GM12878 (cell line): ENCODE results near the gene EGFL8.

ENCODE experiments used
- EZH2 ChIP-seq: IDR thresholded peaks from 2 replicates; pipeline ENCODE4 v1.6.1; 2012; ENCODE audit warnings: low read depth, mild to moderate bottlenecking, control low read depth, inconsistent platforms, low read length, borderline replicate concordance; ENCODE audit not compliant: control insufficient read depth
- NR2C2 ChIP-seq: IDR thresholded peaks from 2 replicates; pipeline ENCODE4 v1.6.1; 2011; ENCODE audit warnings: borderline replicate concordance, low read depth; ENCODE audit not compliant: control insufficient read depth, insufficient read length
- POLR2A ChIP-seq: IDR thresholded peaks from 2 replicates; pipeline ENCODE4 v1.6.1; 2011; ENCODE audit warnings: low read depth, mild to moderate bottlenecking, low read length
- SP1 ChIP-seq: IDR thresholded peaks from one replicate; pipeline ENCODE4 v1.6.1; 2011; ENCODE audit warnings: low read depth, low read length
- TAF1 ChIP-seq: IDR thresholded peaks from 2 replicates; pipeline ENCODE4 v1.6.1; 2011; ENCODE audit warnings: mild to moderate bottlenecking, low read depth, low read length, borderline replicate concordance
- ZNF274 ChIP-seq: IDR thresholded peaks from one replicate; pipeline ENCODE4 v1.8.0; 2011; ENCODE audit not compliant: insufficient read length, insufficient read depth
- TF ChIP-seq, protein P1 (sequence below), 3 experiments: IDR thresholded peaks in 2 of 3; conservative IDR thresholded peaks in 1 of 3; 2 replicates each; pipeline ENCODE4 v1.5.1; 2011; ENCODE audit warnings: low read depth in 3 of 3, low read length in 3 of 3, mild to moderate bottlenecking in 3 of 3, control low read depth in 2 of 3, moderate library complexity in 2 of 3, inconsistent platforms in 1 of 3, mixed read lengths in 1 of 3; ENCODE audit not compliant: control insufficient read depth in 2 of 3, insufficient read depth in 1 of 3; ENCODE audit errors: extremely low read depth in 1 of 3

DNA sequence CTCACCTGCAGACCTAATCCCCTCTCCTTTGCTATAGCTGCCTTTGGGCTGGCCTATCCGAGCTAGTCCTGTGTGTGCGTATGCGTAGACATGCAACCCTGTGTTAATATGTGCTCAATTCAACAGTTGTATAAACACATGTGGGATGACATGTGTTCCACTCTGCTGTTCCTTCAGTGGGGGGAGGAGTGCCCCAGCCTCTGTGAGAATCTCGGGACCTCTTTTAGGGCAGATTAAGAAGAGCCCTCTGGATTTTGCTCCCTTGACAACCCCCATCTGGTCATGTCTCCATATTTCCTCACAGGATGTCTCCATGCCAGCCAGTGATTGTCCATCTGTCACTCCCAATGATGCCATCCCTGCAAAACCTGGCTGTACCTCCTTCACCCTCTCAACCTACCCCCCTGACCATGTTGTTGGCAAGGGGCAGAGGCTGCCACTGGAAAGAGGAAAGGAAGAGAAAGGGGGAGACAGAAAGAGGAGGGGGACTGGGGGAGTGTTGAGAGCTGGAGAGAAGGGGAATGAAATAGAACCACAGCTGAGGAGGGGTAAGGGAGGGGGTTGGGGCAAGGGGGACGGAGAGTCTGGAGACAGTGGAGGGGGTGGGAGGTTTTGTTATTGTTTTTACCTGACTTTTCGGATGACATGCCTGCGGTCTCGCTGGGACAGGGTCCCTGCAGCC, 13.1 kb upstream of the EGFL8 start:
- TF ChIP-seq POLR2A = no peak
- TF ChIP-seq SP1 = no peak
- TF ChIP-seq, protein P1, sequence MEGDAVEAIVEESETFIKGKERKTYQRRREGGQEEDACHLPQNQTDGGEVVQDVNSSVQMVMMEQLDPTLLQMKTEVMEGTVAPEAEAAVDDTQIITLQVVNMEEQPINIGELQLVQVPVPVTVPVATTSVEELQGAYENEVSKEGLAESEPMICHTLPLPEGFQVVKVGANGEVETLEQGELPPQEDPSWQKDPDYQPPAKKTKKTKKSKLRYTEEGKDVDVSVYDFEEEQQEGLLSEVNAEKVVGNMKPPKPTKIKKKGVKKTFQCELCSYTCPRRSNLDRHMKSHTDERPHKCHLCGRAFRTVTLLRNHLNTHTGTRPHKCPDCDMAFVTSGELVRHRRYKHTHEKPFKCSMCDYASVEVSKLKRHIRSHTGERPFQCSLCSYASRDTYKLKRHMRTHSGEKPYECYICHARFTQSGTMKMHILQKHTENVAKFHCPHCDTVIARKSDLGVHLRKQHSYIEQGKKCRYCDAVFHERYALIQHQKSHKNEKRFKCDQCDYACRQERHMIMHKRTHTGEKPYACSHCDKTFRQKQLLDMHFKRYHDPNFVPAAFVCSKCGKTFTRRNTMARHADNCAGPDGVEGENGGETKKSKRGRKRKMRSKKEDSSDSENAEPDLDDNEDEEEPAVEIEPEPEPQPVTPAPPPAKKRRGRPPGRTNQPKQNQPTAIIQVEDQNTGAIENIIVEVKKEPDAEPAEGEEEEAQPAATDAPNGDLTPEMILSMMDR (IDR thresholded peaks at IDR 0.05 in 2 of 3, conservative IDR thresholded peaks at IDR 0.05 in 1 of 3; ENCODE audit: control insufficient read depth in 2 of 3, extremely low read depth in 1 of 3, insufficient read depth in 1 of 3, low read depth in 3 of 3, low read length in 3 of 3) = no peak
- no peak for TF ChIP-seq ZNF274
- TF ChIP-seq NR2C2 = no peak
- TF ChIP-seq EZH2 = no peak
- TF ChIP-seq TAF1 = no peak
